ENCODE data around the gene ADRA2C.
"Not testable (repeated sequence)": the region's sequence is repeated elsewhere in the genome, so short reads cannot be mapped to it uniquely, and the experiment has no call there.

The ADRA2C gene

DNA sequence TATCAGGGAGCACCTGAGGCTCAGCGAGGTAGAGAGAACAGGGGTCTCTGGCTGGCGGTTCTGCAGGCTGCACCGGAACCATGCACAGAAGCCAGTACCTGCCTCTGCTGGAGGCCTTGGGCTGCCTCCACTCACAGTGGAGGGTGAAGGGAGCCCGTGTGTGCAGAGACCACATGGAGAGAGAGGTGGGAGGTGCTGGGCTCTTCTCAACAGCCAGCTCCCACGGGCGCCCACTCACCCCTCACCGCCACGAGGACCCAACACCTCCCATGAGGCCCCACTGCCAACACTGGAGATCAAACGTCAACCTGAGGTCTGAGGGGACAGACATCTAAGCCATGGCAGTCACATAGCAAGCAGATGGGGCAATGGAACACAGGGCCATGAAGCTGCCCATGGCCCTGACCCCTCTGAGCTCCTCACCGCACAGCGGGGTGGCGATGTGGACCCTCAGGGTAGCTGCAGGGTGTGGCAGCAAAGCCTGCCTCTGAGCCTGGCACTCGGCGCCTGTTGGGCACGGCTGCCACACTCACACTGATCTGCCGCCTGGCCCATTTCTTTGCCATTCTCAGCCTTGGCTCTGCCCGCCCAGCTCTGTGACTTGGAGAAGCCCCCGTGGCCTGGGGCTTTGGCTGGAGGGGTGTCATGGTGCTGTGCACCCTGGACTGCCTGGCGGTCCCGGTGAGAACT, 44.8 kb downstream of the ADRA2C start:
- no peaks in the 10 kb centered on the region for H3K4me1 ChIP-seq (ENCODE audit: control insufficient read depth, insufficient read depth, low read length, poor library complexity, severe bottlenecking)
- H3K9me3 ChIP-seq (ENCODE audit: control insufficient read depth, low read length) = no peaks in the 10 kb centered on the region
- H3K27ac ChIP-seq (ENCODE audit: insufficient read depth, low read length, poor library complexity, severe bottlenecking) = no peak overlapping the region
- H3K27me3 ChIP-seq (replicated peaks; ENCODE audit: control insufficient read depth, insufficient read depth, low read length, poor library complexity, severe bottlenecking) = no peaks in the 10 kb centered on the region
- no peak overlapping the region for H3K4me3 ChIP-seq (ENCODE audit: insufficient read depth, low read depth, low read length, poor library complexity, severe bottlenecking)
- DNase-seq = no peak
- H3K36me3 ChIP-seq (ENCODE audit: control insufficient read depth, insufficient read depth, low read length) = no peaks in the 10 kb centered on the region

DNA sequence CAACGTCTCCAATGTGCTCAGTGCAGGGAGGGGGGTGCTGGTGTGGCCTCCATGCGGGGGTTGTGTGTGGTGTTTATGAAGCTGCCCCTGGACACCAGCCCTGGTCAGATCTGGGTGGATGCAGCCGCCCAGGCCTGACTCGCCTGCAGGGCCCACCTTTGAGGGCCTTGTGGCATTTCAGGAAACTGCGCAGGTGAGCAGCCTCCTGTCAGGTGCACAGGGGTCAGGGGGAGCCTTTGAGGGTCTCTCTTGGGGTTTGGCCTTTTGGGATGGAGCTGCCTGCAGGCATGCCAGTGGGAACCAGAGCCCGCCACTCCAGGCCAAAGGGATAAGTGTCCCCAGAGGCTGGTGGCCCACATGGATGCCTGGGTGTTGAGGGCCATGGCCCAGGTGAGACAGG, 45.4 kb downstream of the ADRA2C start:
- Histone ChIP-seq H3K27ac (ENCODE audit: insufficient read depth, low read length, poor library complexity, severe bottlenecking) (no peak overlapping the region), H3K4me3 (ENCODE audit: insufficient read depth, low read depth, low read length, poor library complexity, severe bottlenecking) (no peak overlapping the region), H3K9me3 (ENCODE audit: control insufficient read depth, low read length) (no peaks in the 10 kb centered on the region), H3K27me3 (replicated peaks; ENCODE audit: control insufficient read depth, insufficient read depth, low read length, poor library complexity, severe bottlenecking) (no peaks in the 10 kb centered on the region), H3K4me1 (ENCODE audit: control insufficient read depth, insufficient read depth, low read length, poor library complexity, severe bottlenecking) (no peaks in the 10 kb centered on the region), H3K36me3 (ENCODE audit: control insufficient read depth, insufficient read depth, low read length) (no peaks in the 10 kb centered on the region)
- no peak for DNase-seq

DNA sequence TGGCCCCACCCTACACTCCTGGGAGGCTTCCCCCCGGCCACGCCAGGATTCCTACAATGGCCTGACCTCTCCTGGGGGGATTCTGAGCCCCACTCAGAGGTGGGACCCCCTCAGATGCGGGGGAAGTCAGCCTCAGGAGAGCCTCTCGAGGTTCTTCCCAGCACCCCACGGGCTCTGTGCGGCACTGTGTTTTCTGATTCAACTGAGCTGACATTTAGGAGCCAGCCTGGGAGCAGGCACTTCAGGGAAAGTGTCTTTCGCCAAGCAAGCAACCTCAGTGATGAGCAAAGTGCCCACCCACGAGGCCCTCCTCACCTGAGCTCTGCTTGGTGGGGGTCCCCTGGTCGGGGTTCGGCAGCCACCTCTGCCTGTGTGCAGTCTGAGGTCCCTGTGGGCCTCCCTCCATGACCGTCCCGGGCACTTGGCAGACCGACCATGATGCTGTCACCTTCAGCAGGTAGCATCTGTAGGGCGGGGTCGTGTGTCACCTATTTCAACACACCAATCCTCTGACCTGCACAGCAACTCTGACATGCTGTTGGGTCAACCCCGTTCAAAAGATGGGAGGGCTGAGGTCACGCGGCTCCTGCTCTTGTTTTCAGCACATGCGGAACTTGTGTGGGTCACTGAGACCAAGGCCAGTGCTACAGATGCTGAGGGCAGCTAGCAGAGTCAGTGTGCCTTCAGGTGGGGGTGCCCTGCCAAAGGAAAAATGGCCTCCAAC, 46.2 kb downstream of the ADRA2C start:
- Histone ChIP-seq H3K4me1 (ENCODE audit: control insufficient read depth, insufficient read depth, low read length, poor library complexity, severe bottlenecking) (no peaks in the 10 kb centered on the region), H3K9me3 (ENCODE audit: control insufficient read depth, low read length) (no peaks in the 10 kb centered on the region), H3K27ac (ENCODE audit: insufficient read depth, low read length, poor library complexity, severe bottlenecking) (no peak overlapping the region), H3K4me3 (ENCODE audit: insufficient read depth, low read depth, low read length, poor library complexity, severe bottlenecking) (no peak overlapping the region), H3K27me3 (replicated peaks; ENCODE audit: control insufficient read depth, insufficient read depth, low read length, poor library complexity, severe bottlenecking) (no peaks in the 10 kb centered on the region), H3K36me3 (ENCODE audit: control insufficient read depth, insufficient read depth, low read length) (no peaks in the 10 kb centered on the region)
- no peak for DNase-seq

DNA sequence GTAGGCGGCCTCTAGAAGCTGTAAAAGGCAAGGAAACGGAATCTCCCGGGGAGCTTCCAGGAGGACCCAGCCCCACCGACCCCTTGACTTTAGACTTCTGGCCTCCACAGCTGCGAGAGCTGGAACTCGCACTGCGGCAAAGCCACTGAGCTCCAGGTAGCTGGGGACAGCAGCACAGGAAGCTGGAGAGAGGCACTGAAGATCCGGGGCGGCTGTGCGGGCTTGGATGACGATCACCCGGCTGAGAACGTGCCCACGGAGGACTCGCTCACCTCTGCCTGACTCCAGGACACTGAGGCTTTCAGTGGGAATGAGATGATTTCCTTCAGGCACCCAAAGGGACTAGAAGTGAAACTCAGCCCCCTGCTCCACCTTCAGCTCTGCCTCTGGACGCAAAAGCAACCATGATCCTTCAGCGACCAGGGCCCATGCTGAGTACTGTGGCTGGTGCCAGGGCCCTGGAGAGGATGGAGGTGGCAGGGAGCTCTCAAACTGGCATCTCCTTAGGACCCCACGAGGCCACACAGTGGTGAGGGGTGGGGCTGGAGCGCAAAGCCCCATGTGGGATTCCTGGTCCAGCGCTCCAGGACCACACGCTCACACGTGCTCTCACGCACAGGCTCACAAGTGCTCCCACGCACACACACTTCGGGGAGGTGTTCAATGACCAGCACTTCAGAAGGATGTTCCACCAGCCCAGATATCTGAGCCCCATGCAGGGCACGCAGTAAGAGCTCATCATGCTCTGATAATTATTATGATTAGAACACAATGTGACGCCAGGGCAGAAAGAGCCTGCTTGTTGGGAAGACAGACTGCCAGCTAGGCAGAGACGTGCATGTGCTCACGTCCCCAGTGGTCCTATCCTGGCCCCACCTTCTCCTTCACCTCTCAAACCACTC, 47.2 kb downstream of the ADRA2C start:
- no peak for DNase-seq
- Histone ChIP-seq H3K36me3 (ENCODE audit: control insufficient read depth, insufficient read depth, low read length) (no peaks in the 10 kb centered on the region), H3K27me3 (replicated peaks; ENCODE audit: control insufficient read depth, insufficient read depth, low read length, poor library complexity, severe bottlenecking) (no peaks in the 10 kb centered on the region), H3K4me3 (ENCODE audit: insufficient read depth, low read depth, low read length, poor library complexity, severe bottlenecking) (no peak overlapping the region), H3K27ac (ENCODE audit: insufficient read depth, low read length, poor library complexity, severe bottlenecking) (no peak overlapping the region), H3K4me1 (ENCODE audit: control insufficient read depth, insufficient read depth, low read length, poor library complexity, severe bottlenecking) (no peaks in the 10 kb centered on the region), H3K9me3 (ENCODE audit: control insufficient read depth, low read length) (no peaks in the 10 kb centered on the region)

DNA sequence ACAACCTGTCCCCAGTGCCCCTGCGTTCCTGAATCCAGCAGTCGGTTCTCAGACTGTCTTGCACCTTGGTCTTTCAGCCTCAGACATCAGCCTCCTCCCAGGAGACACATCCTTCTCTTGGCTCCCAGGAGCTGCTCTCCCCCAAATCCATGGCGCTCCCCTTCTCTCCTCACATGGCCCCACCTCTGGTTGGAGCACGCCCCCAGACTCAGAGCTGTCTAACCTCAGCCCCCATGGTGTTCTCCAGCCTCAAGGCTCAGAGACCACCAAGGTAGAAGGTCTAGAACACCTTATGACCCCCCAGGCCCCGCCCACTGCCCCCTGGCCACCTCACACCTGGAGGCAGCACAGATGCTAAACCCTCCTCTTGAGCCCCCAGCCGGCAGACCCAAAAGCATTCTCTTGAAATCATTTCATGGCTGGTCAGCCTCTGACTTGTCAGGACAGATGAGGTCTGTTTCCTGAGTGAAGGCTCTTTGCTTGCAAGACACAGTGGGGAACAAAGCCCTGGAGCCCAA, 47.9 kb downstream of the ADRA2C start:
- no peak overlapping the region for H3K27ac ChIP-seq (ENCODE audit: insufficient read depth, low read length, poor library complexity, severe bottlenecking)
- H3K4me1 ChIP-seq (ENCODE audit: control insufficient read depth, insufficient read depth, low read length, poor library complexity, severe bottlenecking) = no peaks in the 10 kb centered on the region
- H3K4me3 ChIP-seq (ENCODE audit: insufficient read depth, low read depth, low read length, poor library complexity, severe bottlenecking) = no peak overlapping the region
- no peak for DNase-seq
- H3K27me3 ChIP-seq (replicated peaks; ENCODE audit: control insufficient read depth, insufficient read depth, low read length, poor library complexity, severe bottlenecking) = no peaks in the 10 kb centered on the region
- H3K9me3 ChIP-seq (ENCODE audit: control insufficient read depth, low read length) = no peaks in the 10 kb centered on the region
- no peaks in the 10 kb centered on the region for H3K36me3 ChIP-seq (ENCODE audit: control insufficient read depth, insufficient read depth, low read length)

DNA sequence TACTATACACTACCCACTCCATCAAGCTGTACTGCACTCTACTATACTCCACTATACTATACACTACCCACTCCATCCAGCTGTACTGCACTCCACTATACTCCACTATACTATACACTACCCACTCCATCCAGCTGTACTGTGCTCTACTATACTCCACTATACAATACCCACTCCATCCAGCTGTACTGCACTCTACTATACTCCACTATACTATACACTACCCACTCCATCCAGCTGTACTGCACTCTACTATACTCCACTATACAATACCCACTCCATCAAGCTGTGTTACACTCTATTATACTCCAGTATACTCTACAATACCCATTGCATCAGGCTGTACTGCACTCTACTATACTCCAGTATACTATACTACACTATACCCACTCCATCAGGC, 48.7 kb downstream of the ADRA2C start:
- H3K4me3 ChIP-seq (ENCODE audit: insufficient read depth, low read depth, low read length, poor library complexity, severe bottlenecking); H3K27me3 ChIP-seq (replicated peaks; ENCODE audit: control insufficient read depth, insufficient read depth, low read length, poor library complexity, severe bottlenecking); H3K27ac ChIP-seq (ENCODE audit: insufficient read depth, low read length, poor library complexity, severe bottlenecking); H3K36me3 ChIP-seq (ENCODE audit: control insufficient read depth, insufficient read depth, low read length); DNase-seq; H3K9me3 ChIP-seq (ENCODE audit: control insufficient read depth, low read length); H3K4me1 ChIP-seq (ENCODE audit: control insufficient read depth, insufficient read depth, low read length, poor library complexity, severe bottlenecking): not testable (repeated sequence)

DNA sequence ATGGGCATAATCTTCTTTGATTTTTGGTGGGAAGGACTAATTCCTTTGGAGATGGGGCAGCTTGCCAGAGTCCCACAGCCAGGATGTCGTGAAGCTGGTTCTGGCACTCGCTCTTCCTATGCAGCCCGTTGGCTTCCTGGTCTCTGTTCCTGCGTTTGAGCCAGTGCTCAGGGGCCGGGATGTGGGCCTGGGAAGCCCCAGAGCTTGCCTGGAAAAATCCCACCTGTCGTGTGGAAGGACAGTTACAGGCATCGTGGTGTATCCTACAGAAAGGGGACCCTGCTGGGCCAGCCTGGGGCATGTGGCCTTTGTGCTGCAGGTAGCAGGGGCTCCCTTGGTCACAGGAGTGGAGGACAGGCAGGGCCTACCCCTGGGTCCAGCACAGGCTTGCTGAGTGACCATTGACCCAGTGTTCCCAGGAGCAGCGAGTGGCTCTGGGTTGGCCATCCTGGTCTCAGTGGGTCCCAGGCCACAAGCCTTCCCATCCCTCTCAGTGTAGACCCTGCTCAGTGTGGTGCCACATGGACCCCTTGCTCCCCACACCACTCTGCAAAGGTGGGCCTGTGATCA, 50.2 kb downstream of the ADRA2C start:
- Histone ChIP-seq H3K4me3 (ENCODE audit: insufficient read depth, low read depth, low read length, poor library complexity, severe bottlenecking) (no peak overlapping the region), H3K27ac (ENCODE audit: insufficient read depth, low read length, poor library complexity, severe bottlenecking) (no peak overlapping the region), H3K4me1 (ENCODE audit: control insufficient read depth, insufficient read depth, low read length, poor library complexity, severe bottlenecking) (no peaks in the 10 kb centered on the region), H3K9me3 (ENCODE audit: control insufficient read depth, low read length) (no peaks in the 10 kb centered on the region), H3K27me3 (replicated peaks; ENCODE audit: control insufficient read depth, insufficient read depth, low read length, poor library complexity, severe bottlenecking) (no peaks in the 10 kb centered on the region), H3K36me3 (ENCODE audit: control insufficient read depth, insufficient read depth, low read length) (no peaks in the 10 kb centered on the region)
- DNase-seq = no peak

DNA sequence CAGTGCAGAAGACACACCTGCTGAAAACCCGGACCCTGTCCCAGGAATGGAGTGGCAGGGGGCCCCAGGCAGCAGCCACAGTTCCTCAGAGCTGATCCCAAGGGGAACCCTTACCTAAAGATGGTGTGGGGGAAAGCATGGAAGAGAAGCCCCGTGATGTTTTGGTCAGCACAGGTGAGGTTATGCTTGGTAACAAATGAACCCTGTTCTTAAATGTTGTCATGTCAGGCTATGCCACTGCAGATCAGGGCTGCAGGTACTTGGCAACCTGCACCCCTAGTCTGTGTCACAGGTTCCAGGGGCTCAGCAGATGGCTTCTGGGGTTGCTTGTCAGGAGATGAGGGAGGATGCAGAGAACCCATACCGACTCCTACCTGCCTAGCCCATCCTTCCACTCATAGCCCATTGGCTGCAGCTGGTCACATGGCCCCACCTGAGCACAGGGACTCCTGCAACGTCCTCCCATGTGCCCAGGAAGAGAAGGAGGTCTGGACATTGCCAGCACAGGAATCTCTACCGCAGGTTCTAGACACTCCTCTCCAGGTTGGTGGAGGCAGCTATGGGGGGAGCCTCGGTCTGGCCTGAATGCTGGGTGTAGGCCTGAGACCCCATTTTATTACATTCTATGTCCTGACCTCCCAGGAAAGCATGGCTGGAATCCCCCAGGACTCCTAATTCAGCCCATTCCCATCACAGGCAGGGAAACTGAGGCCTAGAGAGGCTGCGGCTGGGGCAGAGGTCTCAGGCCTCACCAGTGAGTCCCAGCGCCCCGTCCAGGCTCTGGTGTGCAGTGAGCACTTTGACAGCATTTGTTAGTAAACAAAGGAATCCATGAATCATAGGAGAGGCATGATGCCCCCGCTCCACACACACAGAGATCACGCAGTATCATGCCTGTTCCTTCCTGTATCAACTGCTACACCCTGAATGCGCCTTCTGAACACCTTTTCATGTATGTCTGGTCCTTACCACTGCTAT, 51.1 kb downstream of the ADRA2C start:
- Histone ChIP-seq H3K4me1 (ENCODE audit: control insufficient read depth, insufficient read depth, low read length, poor library complexity, severe bottlenecking) (no peaks in the 10 kb centered on the region), H3K36me3 (ENCODE audit: control insufficient read depth, insufficient read depth, low read length) (no peaks in the 10 kb centered on the region), H3K27ac (ENCODE audit: insufficient read depth, low read length, poor library complexity, severe bottlenecking) (no peak overlapping the region), H3K4me3 (ENCODE audit: insufficient read depth, low read depth, low read length, poor library complexity, severe bottlenecking) (no peak overlapping the region), H3K9me3 (ENCODE audit: control insufficient read depth, low read length) (no peaks in the 10 kb centered on the region), H3K27me3 (replicated peaks; ENCODE audit: control insufficient read depth, insufficient read depth, low read length, poor library complexity, severe bottlenecking) (no peaks in the 10 kb centered on the region)
- no peak for DNase-seq

All from effector memory CD4-positive, alpha-beta T cell (primary cell).